K562 (cell line): ENCODE data around the gene RHOBTB3. TPM values are rescaled to one million over a fixed set of nuclear protein-coding genes. Genes with fewer than 3 reads are reported as not detected.

Experiments used
- ADNP ChIP-seq: fragments of 200-800 bp; sonication (Bioruptor generic); IDR thresholded peaks from 2 replicates; pipeline ENCODE4 v1.6.1; 2016; ENCODE audit warnings: missing genetic modification characterization, missing compliant biosample characterization
- BRD9 ChIP-seq: fragments of 450-650 bp; IDR thresholded peaks from 2 replicates; pipeline ENCODE4 v1.6.1; 2018; ENCODE audit warnings: low read depth; ENCODE audit not compliant: partially characterized antibody
- E2F6 ChIP-seq, 2 experiments: IDR thresholded peaks; 2 replicates each; pipeline ENCODE4 v1.6.1; 2011; ENCODE audit warnings: borderline replicate concordance in 1 of 2, control low read depth in 1 of 2, low read depth in 1 of 2, low read length in 1 of 2, mild to moderate bottlenecking in 1 of 2, mixed read lengths in 1 of 2, moderate library complexity in 1 of 2; ENCODE audit not compliant: insufficient read depth in 1 of 2, insufficient read length in 1 of 2, poor library complexity in 1 of 2, severe bottlenecking in 1 of 2; ENCODE audit errors: extremely low read depth in 1 of 2
- FOXK2 ChIP-seq, 2 experiments: fragments of 450-650 bp; IDR thresholded peaks in 1 of 2; conservative IDR thresholded peaks in 1 of 2; 2 replicates each; pipeline ENCODE4 v1.6.1; 2016; ENCODE audit warnings: low read depth in 2 of 2, mild to moderate bottlenecking in 1 of 2
- HINFP ChIP-seq: fragments of 450-650 bp; conservative IDR thresholded peaks from 2 replicates; pipeline ENCODE4 v1.6.1; 2016; ENCODE audit warnings: missing genetic modification characterization, low read depth, mild to moderate bottlenecking, control low read depth, missing compliant biosample characterization
- KLF10 ChIP-seq: fragments of 250-450 bp; sonication (Bioruptor Pico); IDR thresholded peaks from 2 replicates; pipeline ENCODE4 v1.6.1; 2021; ENCODE audit warnings: matching md5 sums
- SMARCC2 ChIP-seq: fragments of 450-650 bp; IDR thresholded peaks from 2 replicates; pipeline ENCODE4 v1.6.1; 2017; ENCODE audit warnings: antibody characterized with exemption, moderate library complexity, mild to moderate bottlenecking, low read depth
- ZNF431 ChIP-seq: sonication (generic); formaldehyde crosslinking; IDR thresholded peaks from 2 replicates; pipeline ENCODE4 v1.8.0; 2022; ENCODE audit warnings: mild to moderate bottlenecking, missing genetic modification reagents
- ZNF639 ChIP-seq, 2 experiments: fragments of 200-800 bp in 1 of 2; sonication (Bioruptor generic) in 1 of 2; sonication (generic) in 1 of 2; formaldehyde crosslinking in 1 of 2; IDR thresholded peaks in 1 of 2; conservative IDR thresholded peaks in 1 of 2; 2 replicates each; pipeline versions ENCODE4 v1.5.0 to v1.6.1; 2016 to 2020; ENCODE audit warnings: missing compliant biosample characterization in 1 of 2, missing genetic modification characterization in 1 of 2, missing genetic modification reagents in 1 of 2
- polyA plus RNA-seq, 8 experiments: library from polyadenylated mRNA; depleted of rRNA in 4 of 8; stranded (reverse) in 5 of 8; unstranded in 3 of 8; fragments of >200 nt; fragmentation: Nextera tagmentation in 2 of 8; fragmentation: Illumina TruSeq in 1 of 8; extraction: Ambion mirVana in 2 of 8; extraction: Trizol in 1 of 8; gene quantifications; 2 replicates each; pipeline versions ENCODE4 v1.2.1 to v1.2.3, GENCODE V29; 2011 to 2014; ENCODE audit warnings: inconsistent platforms in 1 of 8, missing spikeins in 1 of 8
- total RNA-seq, 7 experiments: library from RNA; depleted of rRNA in 6 of 7; stranded (reverse); fragments of >200 nt in 6 of 7; fragmentation: Illumina TruSeq in 2 of 7; extraction: Trizol in 2 of 7; gene quantifications; 2 replicates each; pipeline versions ENCODE4 v1.2.1 to v1.2.3, GENCODE V29; 2011 to 2021; ENCODE audit warnings: low replicate concordance in 1 of 7
- TF ChIP-seq, protein P1 (sequence below): sonication (generic); formaldehyde crosslinking; IDR thresholded peaks from 2 replicates; pipeline ENCODE4 v1.8.1; 2023; ENCODE audit warnings: missing genetic modification reagents, mild to moderate bottlenecking, borderline replicate concordance
- TF ChIP-seq, protein P2 (sequence below): IDR thresholded peaks from 3 replicates; pipeline ENCODE4 v1.6.1; 2011; ENCODE audit warnings: borderline replicate concordance, mild to moderate bottlenecking; ENCODE audit not compliant: insufficient read length, insufficient read depth
- TF ChIP-seq, protein P3 (sequence below): fragments of 250-450 bp; sonication (Bioruptor Pico); IDR thresholded peaks from 2 replicates; pipeline ENCODE4 v1.9.0; 2021; ENCODE audit warnings: mild to moderate bottlenecking, inconsistent platforms

Gene RHOBTB3
- total and polyA plus RNA-seq, 9 of the 15 experiments (the other 6 are each of a cell fraction or from before 2014, with no cell fraction given) = 39.7 to 143 (median 115) TPM

- TF ChIP-seq SMARCC2 (peak; percentile 89), ZNF431 (CRISPR knock-in tag) (no peak), KLF10 (CRISPR knock-in tag) (no peak), ZNF639 (CRISPR knock-in tag; conservative IDR thresholded peaks at IDR 0.05 in 1 of 2, IDR thresholded peaks at IDR 0.05 in 1 of 2) (no peak; a peak in 2 of 4 replicates), BRD9 (no peak), E2F6 (IDR thresholded peaks at IDR 0.05; ENCODE audit: borderline replicate concordance in 1 of 2, extremely low read depth in 1 of 2, insufficient read depth in 1 of 2, insufficient read length in 1 of 2, low read depth in 1 of 2, low read length in 1 of 2, poor library complexity in 1 of 2, severe bottlenecking in 1 of 2) (no peak), HINFP (tag) (no peak), ADNP (no peak; the same call in 1 of the 2 replicates), FOXK2 (conservative IDR thresholded peaks at IDR 0.05 in 1 of 2, IDR thresholded peaks at IDR 0.05 in 1 of 2; ENCODE audit: low read depth in 2 of 2) (peak; percentile 58 to 66; a peak in 3 of 4 replicates)
- TF ChIP-seq, protein P1, sequence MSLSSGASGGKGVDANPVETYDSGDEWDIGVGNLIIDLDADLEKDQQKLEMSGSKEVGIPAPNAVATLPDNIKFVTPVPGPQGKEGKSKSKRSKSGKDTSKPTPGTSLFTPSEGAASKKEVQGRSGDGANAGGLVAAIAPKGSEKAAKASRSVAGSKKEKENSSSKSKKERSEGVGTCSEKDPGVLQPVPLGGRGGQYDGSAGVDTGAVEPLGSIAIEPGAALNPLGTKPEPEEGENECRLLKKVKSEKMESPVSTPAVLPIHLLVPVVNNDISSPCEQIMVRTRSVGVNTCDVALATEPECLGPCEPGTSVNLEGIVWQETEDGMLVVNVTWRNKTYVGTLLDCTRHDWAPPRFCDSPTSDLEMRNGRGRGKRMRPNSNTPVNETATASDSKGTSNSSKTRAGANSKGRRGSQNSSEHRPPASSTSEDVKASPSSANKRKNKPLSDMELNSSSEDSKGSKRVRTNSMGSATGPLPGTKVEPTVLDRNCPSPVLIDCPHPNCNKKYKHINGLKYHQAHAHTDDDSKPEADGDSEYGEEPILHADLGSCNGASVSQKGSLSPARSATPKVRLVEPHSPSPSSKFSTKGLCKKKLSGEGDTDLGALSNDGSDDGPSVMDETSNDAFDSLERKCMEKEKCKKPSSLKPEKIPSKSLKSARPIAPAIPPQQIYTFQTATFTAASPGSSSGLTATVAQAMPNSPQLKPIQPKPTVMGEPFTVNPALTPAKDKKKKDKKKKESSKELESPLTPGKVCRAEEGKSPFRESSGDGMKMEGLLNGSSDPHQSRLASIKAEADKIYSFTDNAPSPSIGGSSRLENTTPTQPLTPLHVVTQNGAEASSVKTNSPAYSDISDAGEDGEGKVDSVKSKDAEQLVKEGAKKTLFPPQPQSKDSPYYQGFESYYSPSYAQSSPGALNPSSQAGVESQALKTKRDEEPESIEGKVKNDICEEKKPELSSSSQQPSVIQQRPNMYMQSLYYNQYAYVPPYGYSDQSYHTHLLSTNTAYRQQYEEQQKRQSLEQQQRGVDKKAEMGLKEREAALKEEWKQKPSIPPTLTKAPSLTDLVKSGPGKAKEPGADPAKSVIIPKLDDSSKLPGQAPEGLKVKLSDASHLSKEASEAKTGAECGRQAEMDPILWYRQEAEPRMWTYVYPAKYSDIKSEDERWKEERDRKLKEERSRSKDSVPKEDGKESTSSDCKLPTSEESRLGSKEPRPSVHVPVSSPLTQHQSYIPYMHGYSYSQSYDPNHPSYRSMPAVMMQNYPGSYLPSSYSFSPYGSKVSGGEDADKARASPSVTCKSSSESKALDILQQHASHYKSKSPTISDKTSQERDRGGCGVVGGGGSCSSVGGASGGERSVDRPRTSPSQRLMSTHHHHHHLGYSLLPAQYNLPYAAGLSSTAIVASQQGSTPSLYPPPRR (CRISPR knock-in tag) = no peak
- TF ChIP-seq, protein P2, sequence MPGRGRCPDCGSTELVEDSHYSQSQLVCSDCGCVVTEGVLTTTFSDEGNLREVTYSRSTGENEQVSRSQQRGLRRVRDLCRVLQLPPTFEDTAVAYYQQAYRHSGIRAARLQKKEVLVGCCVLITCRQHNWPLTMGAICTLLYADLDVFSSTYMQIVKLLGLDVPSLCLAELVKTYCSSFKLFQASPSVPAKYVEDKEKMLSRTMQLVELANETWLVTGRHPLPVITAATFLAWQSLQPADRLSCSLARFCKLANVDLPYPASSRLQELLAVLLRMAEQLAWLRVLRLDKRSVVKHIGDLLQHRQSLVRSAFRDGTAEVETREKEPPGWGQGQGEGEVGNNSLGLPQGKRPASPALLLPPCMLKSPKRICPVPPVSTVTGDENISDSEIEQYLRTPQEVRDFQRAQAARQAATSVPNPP = no peak
- TF ChIP-seq, protein P3, sequence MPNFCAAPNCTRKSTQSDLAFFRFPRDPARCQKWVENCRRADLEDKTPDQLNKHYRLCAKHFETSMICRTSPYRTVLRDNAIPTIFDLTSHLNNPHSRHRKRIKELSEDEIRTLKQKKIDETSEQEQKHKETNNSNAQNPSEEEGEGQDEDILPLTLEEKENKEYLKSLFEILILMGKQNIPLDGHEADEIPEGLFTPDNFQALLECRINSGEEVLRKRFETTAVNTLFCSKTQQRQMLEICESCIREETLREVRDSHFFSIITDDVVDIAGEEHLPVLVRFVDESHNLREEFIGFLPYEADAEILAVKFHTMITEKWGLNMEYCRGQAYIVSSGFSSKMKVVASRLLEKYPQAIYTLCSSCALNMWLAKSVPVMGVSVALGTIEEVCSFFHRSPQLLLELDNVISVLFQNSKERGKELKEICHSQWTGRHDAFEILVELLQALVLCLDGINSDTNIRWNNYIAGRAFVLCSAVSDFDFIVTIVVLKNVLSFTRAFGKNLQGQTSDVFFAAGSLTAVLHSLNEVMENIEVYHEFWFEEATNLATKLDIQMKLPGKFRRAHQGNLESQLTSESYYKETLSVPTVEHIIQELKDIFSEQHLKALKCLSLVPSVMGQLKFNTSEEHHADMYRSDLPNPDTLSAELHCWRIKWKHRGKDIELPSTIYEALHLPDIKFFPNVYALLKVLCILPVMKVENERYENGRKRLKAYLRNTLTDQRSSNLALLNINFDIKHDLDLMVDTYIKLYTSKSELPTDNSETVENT (CRISPR knock-in tag) = no peak
Measured at GRCh38 chr5:95718203-95718602, 12.9 kb upstream of the RHOBTB3 start (continued).
